ENCODE data around the gene SPOCK2. TPM values are rescaled to one million over a fixed set of nuclear protein-coding genes. Genes with fewer than 3 reads are reported as not detected.

The SPOCK2 gene
- total RNA-seq, 1 experiment from 2014 or later, result 1.8 TPM

- Histone ChIP-seq H2AK5ac (ENCODE audit: insufficient read length, low read length) (no peak overlapping the region), H3K4ac (ENCODE audit: low read depth, low read length) (no peak overlapping the region), H2BK15ac (ENCODE audit: low read depth, low read length) (no peak overlapping the region), H4K5ac (ENCODE audit: insufficient read length, low read depth, low read length) (no peak overlapping the region), H2BK12ac (ENCODE audit: insufficient read length, low read depth, low read length) (no peak overlapping the region), H3K4me1 (ENCODE audit: insufficient read depth, low read length) (no peaks in the 10 kb centered on the region), H4K20me1 (ENCODE audit: control insufficient read depth, insufficient read depth, insufficient read length) (no peaks in the 10 kb centered on the region), H4K91ac (ENCODE audit: insufficient read length, low read depth, low read length) (no peak overlapping the region), H3K4me2 (ENCODE audit: insufficient read depth, insufficient read length, low read length) (no peak overlapping the region), H3T11ph (ENCODE audit: low read length) (no peak overlapping the region), H3K27ac (ENCODE audit: insufficient read length, low read depth, low read length) (no peak overlapping the region), H2AFZ (ENCODE audit: low read length) (no peak overlapping the region), H3K23me2 (ENCODE audit: insufficient read length, low read depth, low read length, poor library complexity, severe bottlenecking) (no peaks in the 10 kb centered on the region), H3K79me1 (ENCODE audit: insufficient read depth, low read depth, low read length, poor library complexity, severe bottlenecking) (no peaks in the 10 kb centered on the region), H3K27me3 (ENCODE audit: insufficient read depth, low read length) (no peaks in the 10 kb centered on the region), H2BK5ac (ENCODE audit: insufficient read length, low read length) (no peak overlapping the region), H3K9me3 (ENCODE audit: control insufficient read depth, low read depth, low read length) (no peaks in the 10 kb centered on the region), H4K8ac (replicated peaks; ENCODE audit: insufficient read length, low read depth, low read length) (no peak overlapping the region), H3K18ac (ENCODE audit: insufficient read length, low read depth, low read length) (no peak overlapping the region), H2BK120ac (ENCODE audit: low read depth, low read length, poor library complexity, severe bottlenecking) (no peak overlapping the region), H2BK20ac (ENCODE audit: low read depth, low read length, poor library complexity, severe bottlenecking) (no peak overlapping the region), H3K14ac (ENCODE audit: insufficient read depth, low read length) (no peak overlapping the region; the same call in 1 of the 2 replicates), H3K23ac (ENCODE audit: insufficient read length, low read depth, low read length) (no peak overlapping the region), H3K56ac (ENCODE audit: insufficient read length, low read depth, low read length) (no peak overlapping the region), H3K79me2 (ENCODE audit: insufficient read depth, low read length) (no peaks in the 10 kb centered on the region), H3K9ac (ENCODE audit: extremely low read depth, insufficient read length, low read length) (no peak overlapping the region)
- Mint-ChIP-seq H3K27ac (no peak overlapping the region; a peak in 1 of 7 replicates), H3K9me3 (no peaks in the 10 kb centered on the region), H3K4me3 (no peak overlapping the region), H3K4me1 (peaks cover 6 to 28% of the 10 kb centered on the region in 2 experiments; a peak in 3 of 4 replicates), H3K36me3 (ENCODE audit: insufficient read depth in 1 of 3, low read depth in 3 of 3) (no peaks in the 10 kb centered on the region), H3K27me3 (ENCODE audit: low read depth) (peaks cover 3% of the 10 kb centered on the region)
- no peak for DNase-seq
- TF ChIP-seq, protein P1, sequence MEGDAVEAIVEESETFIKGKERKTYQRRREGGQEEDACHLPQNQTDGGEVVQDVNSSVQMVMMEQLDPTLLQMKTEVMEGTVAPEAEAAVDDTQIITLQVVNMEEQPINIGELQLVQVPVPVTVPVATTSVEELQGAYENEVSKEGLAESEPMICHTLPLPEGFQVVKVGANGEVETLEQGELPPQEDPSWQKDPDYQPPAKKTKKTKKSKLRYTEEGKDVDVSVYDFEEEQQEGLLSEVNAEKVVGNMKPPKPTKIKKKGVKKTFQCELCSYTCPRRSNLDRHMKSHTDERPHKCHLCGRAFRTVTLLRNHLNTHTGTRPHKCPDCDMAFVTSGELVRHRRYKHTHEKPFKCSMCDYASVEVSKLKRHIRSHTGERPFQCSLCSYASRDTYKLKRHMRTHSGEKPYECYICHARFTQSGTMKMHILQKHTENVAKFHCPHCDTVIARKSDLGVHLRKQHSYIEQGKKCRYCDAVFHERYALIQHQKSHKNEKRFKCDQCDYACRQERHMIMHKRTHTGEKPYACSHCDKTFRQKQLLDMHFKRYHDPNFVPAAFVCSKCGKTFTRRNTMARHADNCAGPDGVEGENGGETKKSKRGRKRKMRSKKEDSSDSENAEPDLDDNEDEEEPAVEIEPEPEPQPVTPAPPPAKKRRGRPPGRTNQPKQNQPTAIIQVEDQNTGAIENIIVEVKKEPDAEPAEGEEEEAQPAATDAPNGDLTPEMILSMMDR (conservative IDR thresholded peaks at IDR 0.05), result no peak
- no CpG with 5 or more reads among the region's 5 CpGs for WGBS (ENCODE audit: extremely low coverage, insufficient read length, low lambda C conversion rate)
These were observed 9.0 kb downstream of the SPOCK2 start for GRCh38 chr10:72079356-72079755.
